NCI-H82 treated with DMSO at 0.1 percent for 48 hours (cell line): Measurements from ENCODE around the gene SATB1.
"Not testable (repeated sequence)": the region's sequence is repeated elsewhere in the genome, so short reads cannot be mapped to it uniquely, and the experiment has no call there.

Experiments used
- DNase-seq: peaks from one replicate; lab custom pipeline; 2025; ENCODE audit not compliant: unreplicated experiment; lab: John Stamatoyannopoulos, UW

The SATB1 gene

DNA sequence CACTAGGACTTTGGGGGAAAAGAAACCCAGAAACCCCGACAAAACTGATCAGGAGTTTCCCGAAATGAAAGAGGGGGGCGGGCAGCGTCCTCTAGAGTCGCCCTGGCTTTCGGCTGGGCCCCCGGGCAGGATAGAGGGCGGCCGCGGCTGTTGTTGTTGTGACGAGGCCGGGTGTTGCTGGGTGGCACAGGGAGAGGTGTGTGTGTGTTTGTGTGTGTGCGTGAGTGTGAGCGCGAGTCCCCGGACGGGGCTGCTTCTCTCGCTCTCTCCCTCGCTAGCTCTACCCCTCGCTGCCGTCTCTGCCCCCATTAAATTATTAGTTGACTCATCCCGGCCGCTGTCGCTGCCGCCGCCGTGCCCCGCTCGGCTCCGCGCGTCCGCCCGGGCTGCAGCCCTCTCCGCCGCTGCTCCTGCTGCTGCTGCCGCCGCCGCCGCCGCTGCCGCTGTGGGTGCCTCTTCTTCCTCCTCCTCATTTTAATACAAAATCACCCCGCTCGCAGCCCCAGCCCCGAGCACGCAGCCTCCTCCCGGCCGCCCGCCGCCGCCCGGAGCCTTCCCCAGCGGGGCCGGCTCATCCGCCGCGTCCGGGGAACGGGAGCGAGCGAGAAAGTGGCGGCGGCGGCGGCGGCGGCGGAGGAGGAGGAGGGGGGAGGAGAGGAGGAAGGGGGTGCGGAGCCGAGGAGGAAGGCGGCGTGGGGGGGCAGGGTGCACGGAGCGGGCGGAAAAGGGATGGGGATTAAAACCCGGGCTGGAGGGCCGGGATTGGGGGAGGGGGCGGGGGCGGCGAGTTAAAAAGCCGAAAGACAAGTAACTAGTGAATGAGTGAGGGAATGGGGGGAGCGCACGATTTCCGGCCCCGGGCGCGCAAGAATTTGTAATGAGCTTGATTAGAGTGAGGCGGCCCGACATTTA, at the start of gene SATB1:
TSS of gene SATB1 (minus strand) at position 611 of the 912 bp plus-strand sequence. CDS start 4,372 bp downstream, outside the sequence.
- peak; percentile 54 for DNase-seq

DNA sequence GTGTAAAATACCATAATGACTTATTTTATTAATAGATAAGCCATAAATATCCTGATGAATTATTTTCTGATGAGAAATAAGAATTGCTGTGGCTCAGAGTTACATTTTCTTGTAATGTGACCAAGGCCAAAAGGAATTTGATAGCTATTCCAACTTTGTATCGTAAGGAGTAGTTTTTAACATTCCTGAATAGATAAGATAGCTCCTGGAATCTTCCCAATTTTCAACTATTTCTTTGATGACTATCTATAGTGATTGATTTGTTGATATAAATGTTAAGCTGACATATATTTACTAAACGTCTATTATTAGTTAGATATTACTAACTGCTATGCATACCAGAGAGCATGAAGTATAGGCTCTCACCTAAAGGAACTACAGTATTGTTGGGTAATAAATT, 49.1 kb upstream of the SATB1 start:
- no peak for DNase-seq

- no peak for DNase-seq
Measured at GRCh38 chr3:18469775-18470174, 44.6 kb upstream of the SATB1 start.

DNA sequence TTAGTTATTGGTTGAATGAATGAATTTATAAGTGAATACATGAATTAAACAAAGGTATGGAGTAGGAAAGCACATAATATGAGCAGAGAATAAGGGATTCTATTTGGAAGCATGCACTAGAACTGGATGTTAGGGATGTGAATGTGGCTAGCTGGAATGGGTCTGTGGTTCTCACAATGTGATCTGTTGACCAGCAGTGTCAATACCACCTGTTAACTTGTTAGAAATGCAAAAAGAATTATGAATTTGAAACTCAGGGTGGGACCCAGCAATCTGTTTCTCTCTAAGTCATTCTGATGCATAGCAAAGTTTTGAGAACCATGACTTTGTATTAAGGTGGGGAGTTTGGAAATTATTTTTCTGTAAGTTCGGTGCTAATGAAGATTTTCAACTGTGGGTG, 41.0 kb upstream of the SATB1 start:
- no peak for DNase-seq

DNA sequence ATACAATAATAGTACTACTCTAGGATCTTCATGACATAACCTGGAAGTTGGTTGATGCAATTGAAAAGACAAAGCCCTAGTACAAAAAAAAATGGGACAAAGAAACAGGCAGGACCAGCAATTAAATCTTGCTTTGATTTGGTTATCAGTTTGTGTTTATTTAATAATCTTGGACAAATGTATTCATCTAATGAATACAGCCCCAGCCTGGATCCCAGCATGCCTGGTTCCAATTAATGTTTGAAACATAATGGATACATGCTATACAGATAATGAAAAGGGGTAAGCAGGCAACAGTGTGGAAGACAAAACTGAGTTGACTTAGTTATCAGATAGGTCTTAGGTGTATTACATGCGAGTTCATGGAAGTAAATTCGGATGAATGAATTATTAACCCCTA, 29.6 kb upstream of the SATB1 start:
- no peak for DNase-seq

GRCh38 chr3:18449618-18450017, 24.5 kb upstream of the SATB1 start:
- DNase-seq = not testable (repeated sequence)

GRCh38 chr3:18447720-18448119, 22.6 kb upstream of the SATB1 start:
- no peak for DNase-seq

GRCh38 chr3:18446149-18446825, 21.1 kb upstream of the SATB1 start:
- no peak for DNase-seq

- DNase-seq = no peak
Measured at GRCh38 chr3:18445401-18446148, 20.4 kb upstream of the SATB1 start.

- no peak for DNase-seq
Measured at GRCh38 chr3:18444595-18445400, 19.7 kb upstream of the SATB1 start.

GRCh38 chr3:18443665-18444594, 18.8 kb upstream of the SATB1 start:
- DNase-seq = no peak

- DNase-seq = no peak
Measured at GRCh38 chr3:18442756-18443664, 17.9 kb upstream of the SATB1 start.

DNA sequence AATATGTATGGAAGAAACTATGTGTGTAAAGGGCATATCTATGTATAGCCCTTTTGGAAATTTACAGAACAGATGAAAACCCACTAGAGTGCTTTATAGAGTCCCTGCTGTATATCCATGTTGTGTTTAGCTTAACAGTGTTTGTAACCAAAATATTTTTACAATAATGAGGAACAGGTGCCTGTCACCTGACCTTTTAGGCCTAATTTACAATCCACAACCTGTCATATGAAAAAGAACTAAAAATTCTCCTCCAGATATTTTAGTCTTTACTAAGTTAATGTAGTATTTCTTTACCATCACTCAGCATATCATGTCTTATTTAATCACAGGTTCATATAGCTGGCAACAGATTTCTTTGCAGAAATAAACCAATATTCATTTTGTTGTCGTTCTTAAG, 16.4 kb upstream of the SATB1 start:
- DNase-seq = no peak

DNA sequence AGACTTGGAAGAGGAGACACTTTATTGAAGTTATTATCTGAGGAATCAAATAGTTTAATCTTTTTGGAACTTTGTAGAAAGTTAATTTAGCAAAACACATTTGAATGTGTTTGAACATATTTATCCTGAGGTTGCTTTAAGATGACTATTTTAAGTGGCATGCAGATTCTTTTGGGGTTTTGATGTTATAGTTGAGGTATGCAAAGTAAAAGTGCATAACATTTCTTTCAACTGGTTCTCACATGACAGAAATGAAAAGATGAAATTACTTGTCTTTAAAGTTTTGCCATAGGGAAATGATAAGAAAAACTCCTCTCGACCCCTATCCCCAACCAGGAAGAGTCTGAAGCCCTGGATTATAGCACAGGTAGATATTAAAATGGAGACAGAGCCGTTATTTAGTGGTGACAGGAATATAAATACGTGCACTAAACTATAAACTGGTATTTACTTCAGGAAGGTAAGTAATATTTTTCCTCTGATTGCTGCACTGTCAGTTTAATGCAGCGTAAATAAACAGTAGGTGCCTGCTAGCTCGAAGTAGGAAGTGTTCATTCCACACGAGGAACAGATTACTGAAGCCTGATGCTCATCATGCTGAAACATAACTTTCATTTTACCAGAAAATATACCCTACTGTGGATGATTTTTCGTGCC, 15.1 kb upstream of the SATB1 start:
- no peak for DNase-seq

- no peak for DNase-seq
Measured at GRCh38 chr3:18439281-18439680, 14.1 kb upstream of the SATB1 start.

GRCh38 chr3:18438586-18438985, 13.4 kb upstream of the SATB1 start:
- no peak for DNase-seq

DNA sequence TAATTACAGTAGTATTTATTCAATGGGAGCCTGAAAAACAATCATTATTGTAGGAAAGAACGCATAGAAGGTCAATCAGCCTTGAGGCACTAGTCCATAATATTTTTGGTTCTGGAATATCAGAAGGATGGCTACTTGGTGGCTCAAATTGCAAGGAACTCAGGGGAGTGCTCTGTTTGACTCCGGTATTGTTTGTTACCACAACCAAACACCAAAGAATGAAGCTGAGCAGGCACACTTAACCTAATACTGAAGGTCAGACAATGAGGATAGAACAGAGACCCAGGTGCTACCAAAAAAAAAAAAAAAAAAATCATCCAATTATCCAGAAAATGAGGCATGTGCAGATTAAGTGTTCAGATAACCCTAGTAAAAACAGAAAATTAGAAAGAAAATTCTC, 11.1 kb upstream of the SATB1 start:
- DNase-seq = no peak

GRCh38 chr3:18434711-18435110, 9.6 kb upstream of the SATB1 start:
- no peak for DNase-seq
